OCI-LY3 (cell line): ENCODE measurements around the gene CDH1.

Experiments
- H2AFZ ChIP-seq: fragments of 200-600, 300-600 bp; shearing (Covaris generic); 2 replicates; pipeline ENCODE4 v1.6.0; 2014; ENCODE audit warnings: antibody characterized with exemption, low read depth, low read length
- H3K27ac ChIP-seq: fragments of 200-600, 300-600 bp; sonication (generic); 2 replicates; pipeline ENCODE4 v1.5.1; 2014; ENCODE audit warnings: mild to moderate bottlenecking, low read length, moderate library complexity, mixed read lengths
- H3K27me3 ChIP-seq: fragments of 200-600, 300-600 bp; sonication (generic); 2 replicates; pipeline ENCODE4 v1.6.1; 2014; ENCODE audit warnings: low read depth, low read length, mixed read lengths
- H3K36me3 ChIP-seq: fragments of 200-600, 300-600 bp; sonication (generic); replicated peaks from 2 replicates; pipeline ENCODE3; 2014; ENCODE audit warnings: low read depth, low read length, mixed read lengths
- H3K4me1 ChIP-seq: fragments of 300-600, 200-600 bp; sonication (generic); 2 replicates; pipeline ENCODE4 v1.6.1; 2014; ENCODE audit warnings: low read length, mixed read lengths
- H3K4me2 ChIP-seq: fragments of 200-600, 300-600 bp; sonication (generic); 2 replicates; pipeline ENCODE4 v1.6.1; 2014; ENCODE audit warnings: low read length, mixed read lengths
- H3K4me3 ChIP-seq: fragments of 300-600, 200-600 bp; sonication (generic); 2 replicates; pipeline ENCODE4 v1.5.1; 2014; ENCODE audit warnings: antibody characterized with exemption, mild to moderate bottlenecking, low read length, moderate library complexity
- H3K79me2 ChIP-seq: fragments of 300-600, 200-600 bp; shearing (Covaris generic); 2 replicates; pipeline ENCODE4 v1.6.1; 2014; ENCODE audit warnings: mild to moderate bottlenecking, low read length, mixed read lengths
- H3K9ac ChIP-seq: fragments of 300-600, 200-600 bp; shearing (Covaris generic); 2 replicates; pipeline ENCODE4 v1.6.0; 2014; ENCODE audit warnings: mild to moderate bottlenecking, low read length, moderate library complexity
- H3K9me3 ChIP-seq: fragments of 200-600, 300-600 bp; shearing (Covaris generic); 2 replicates; pipeline ENCODE4 v1.6.1; 2014; ENCODE audit warnings: low read length, mixed read lengths; ENCODE audit not compliant: insufficient read depth
- H4K20me1 ChIP-seq: fragments of 200-600, 300-600 bp; sonication (generic); 2 replicates; pipeline ENCODE4 v1.6.1; 2016; ENCODE audit warnings: low read length, mixed read lengths; ENCODE audit not compliant: insufficient read depth
- CTCF ChIP-seq: fragments of 200-600, 300-600 bp; sonication (generic); IDR thresholded peaks from 2 replicates; pipeline ENCODE4 v1.5.1; 2014; ENCODE audit warnings: antibody characterized with exemption, low read length, low read depth
- EZH2phosphoT487 ChIP-seq: fragments of 200-600 bp; shearing (Covaris generic); IDR thresholded peaks from 2 replicates; pipeline ENCODE4 v1.6.1; 2018; ENCODE audit warnings: antibody characterized with exemption, mixed run types, low read depth

The CDH1 gene

DNA sequence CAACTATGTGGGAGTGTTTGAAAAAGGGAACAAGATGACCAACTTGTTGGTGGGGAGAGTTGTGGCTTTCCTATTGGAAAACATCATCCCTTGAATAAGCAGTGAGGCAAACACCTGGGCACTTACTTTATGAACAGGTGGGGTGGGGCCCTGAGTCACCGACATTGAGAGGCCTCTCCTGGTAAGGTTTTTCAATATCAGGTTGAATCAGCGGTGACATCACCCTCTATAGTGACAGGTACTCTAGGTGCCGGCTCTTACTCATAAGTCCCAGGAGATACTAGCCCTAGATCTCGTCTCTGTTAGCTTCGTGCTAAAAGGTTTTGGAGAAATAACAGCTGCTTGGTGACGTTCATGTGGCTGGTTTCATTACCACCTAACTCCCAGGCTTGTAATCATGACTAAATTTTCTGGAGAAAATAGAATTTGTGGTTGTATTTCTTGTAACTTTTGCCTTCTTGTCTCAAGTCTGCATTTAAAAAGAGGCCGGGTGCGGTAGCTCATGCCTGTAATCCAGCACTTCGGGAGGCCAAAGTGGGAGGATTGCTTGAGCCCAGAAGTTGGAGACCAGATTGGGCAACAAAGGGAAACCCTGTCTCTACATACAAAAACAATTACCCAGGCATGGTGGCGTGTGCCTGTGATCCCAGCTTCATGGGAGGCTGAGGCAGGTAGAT, 19.3 kb downstream of the CDH1 start:
- peaks cover 84% of the 10 kb centered on the region for H3K4me1 ChIP-seq
- H3K4me3 ChIP-seq, result peak overlapping the region; percentile 58
- H3K27me3 ChIP-seq, result no peaks in the 10 kb centered on the region
- H3K4me2 ChIP-seq, result peak overlapping the region; percentile 87
- TF ChIP-seq EZH2phosphoT487 (no peak), CTCF (no peak)
- H3K9ac ChIP-seq, result peak overlapping the region; percentile 75
- peak overlapping the region; percentile 99 for H3K27ac ChIP-seq
- H3K9me3 ChIP-seq, result no peaks in the 10 kb centered on the region
- H3K36me3 ChIP-seq, result no peaks in the 10 kb centered on the region
- H3K79me2 ChIP-seq, result no peaks in the 10 kb centered on the region; the same call in 1 of the 2 replicates
- H2AFZ ChIP-seq, result no peak overlapping the region
- H4K20me1 ChIP-seq, result no peaks in the 10 kb centered on the region

GRCh38 chr16:68757625-68757935, 20.5 kb downstream of the CDH1 start:
- H2AFZ ChIP-seq, result no peak overlapping the region
- H3K27ac ChIP-seq, result peak overlapping the region; percentile 99

GRCh38 chr16:68759062-68759461, 22.0 kb downstream of the CDH1 start:
- no peaks in the 10 kb centered on the region; the same call in 1 of the 2 replicates for H3K79me2 ChIP-seq
- peaks cover 98% of the 10 kb centered on the region for H3K4me1 ChIP-seq
- H3K9me3 ChIP-seq, result no peaks in the 10 kb centered on the region
- no peaks in the 10 kb centered on the region for H4K20me1 ChIP-seq
- no peak overlapping the region for H3K4me3 ChIP-seq
- no peak overlapping the region for H2AFZ ChIP-seq
- H3K27ac ChIP-seq, result peak overlapping the region; percentile 99; the same call in 1 of the 2 replicates
- TF ChIP-seq CTCF (no peak), EZH2phosphoT487 (no peak)
- no peaks in the 10 kb centered on the region for H3K36me3 ChIP-seq
- no peak overlapping the region for H3K4me2 ChIP-seq
- H3K27me3 ChIP-seq, result no peaks in the 10 kb centered on the region
- H3K9ac ChIP-seq, result peak overlapping the region; percentile 57; the same call in 1 of the 2 replicates

More at GRCh38 chr16:68757625-68757935, 20.5 kb downstream of the CDH1 start:
- Histone ChIP-seq H3K27me3 (no peaks in the 10 kb centered on the region), H3K9me3 (no peaks in the 10 kb centered on the region), H3K4me1 (peaks cover 92% of the 10 kb centered on the region), H3K9ac (peak overlapping the region; percentile 75), H3K4me3 (peak overlapping the region; percentile 58; the same call in 1 of the 2 replicates), H3K4me2 (peak overlapping the region; percentile 87), H4K20me1 (no peaks in the 10 kb centered on the region), H3K79me2 (no peaks in the 10 kb centered on the region; the same call in 1 of the 2 replicates), H3K36me3 (no peaks in the 10 kb centered on the region)
- no peak for TF ChIP-seq CTCF
- no peak for TF ChIP-seq EZH2phosphoT487

DNA sequence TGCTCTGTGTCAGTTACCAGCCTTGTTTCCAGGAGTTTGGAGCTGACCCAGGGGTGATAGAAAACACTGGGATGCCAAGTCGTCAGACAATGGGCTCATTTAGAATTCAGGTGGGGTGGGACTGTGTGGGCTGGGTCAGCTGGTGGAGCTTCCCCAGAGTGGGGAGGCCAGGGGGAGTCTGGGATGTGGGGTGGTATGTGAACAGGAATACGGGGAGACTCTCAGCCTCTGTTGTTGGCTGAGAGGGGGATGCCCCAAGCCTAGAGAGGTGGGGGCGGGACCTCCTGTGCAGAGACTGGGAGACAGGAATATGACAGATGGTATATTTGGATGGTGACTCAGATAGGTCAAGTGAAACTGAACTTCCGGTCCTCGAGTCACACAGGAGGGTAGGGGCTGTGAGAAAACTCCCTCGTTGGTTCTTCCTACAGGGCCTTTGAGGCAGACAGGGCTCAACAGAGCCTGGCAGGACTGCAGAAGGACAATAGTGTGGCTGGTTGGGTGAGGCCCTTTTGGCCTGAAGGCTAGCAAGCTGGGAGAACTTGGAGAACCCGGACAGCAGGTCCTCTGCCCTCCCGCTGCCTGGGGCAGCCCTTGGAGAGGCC, 23.7 kb downstream of the CDH1 start:
- H3K4me3 ChIP-seq, result peak overlapping the region; percentile 63
- peak overlapping the region; percentile 86 for H3K4me2 ChIP-seq
- no peaks in the 10 kb centered on the region for H4K20me1 ChIP-seq
- H3K9ac ChIP-seq, result peak overlapping the region; percentile 77
- H3K79me2 ChIP-seq, result no peaks in the 10 kb centered on the region; the same call in 1 of the 2 replicates
- H3K27ac ChIP-seq, result peak overlapping the region; percentile 92
- no peaks in the 10 kb centered on the region for H3K27me3 ChIP-seq
- H3K36me3 ChIP-seq, result no peaks in the 10 kb centered on the region
- H3K9me3 ChIP-seq, result no peaks in the 10 kb centered on the region
- TF ChIP-seq EZH2phosphoT487 (no peak), CTCF (no peak)
- peak overlapping the region; percentile 50; the same call in 1 of the 2 replicates for H2AFZ ChIP-seq
- peaks cover 98% of the 10 kb centered on the region for H3K4me1 ChIP-seq
